Measurements from ENCODE around the gene NRSN1.

DNA sequence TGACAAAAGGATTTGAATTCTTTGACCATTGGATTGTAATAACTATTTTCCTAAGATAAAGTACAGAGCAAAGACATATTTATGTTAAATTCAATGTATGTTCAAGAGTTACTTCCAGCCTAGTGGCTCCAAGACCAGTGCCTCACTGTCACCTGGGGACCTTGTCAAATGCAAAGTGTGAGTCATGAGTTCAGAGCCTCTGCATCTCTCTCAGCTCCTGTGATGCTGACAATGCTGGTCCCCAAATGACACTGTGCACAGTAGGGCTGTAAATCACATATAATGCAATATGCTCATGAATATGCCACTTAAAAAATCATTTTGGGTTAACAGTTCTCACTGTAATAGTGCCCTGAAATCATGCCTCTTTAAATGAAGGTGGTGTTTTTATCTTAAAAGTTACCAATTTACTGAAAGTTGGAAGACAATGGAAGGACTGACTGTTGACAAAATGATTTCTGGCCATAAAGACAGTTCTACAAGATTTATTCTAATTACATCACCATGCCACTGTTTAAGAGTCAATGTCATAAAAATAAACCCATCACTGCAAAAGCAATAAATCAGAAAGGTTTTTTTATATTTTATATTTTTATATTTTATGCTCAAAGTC is 62.1 kb downstream of the NRSN1 start:
- TF ChIP-seq NCOR1 (IDR thresholded peaks at IDR 0.05; ENCODE audit: borderline replicate concordance, low read length), result no peak
- TF ChIP-seq YY1 (IDR thresholded peaks at IDR 0.05; ENCODE audit: insufficient read depth, insufficient replicate concordance, low read depth, low read length), result no peak
- no peak for TF ChIP-seq POLR2AphosphoS5 (IDR thresholded peaks at IDR 0.05; ENCODE audit: low read depth, low read length)
- TF ChIP-seq POLR2A (IDR thresholded peaks at IDR 0.05; ENCODE audit: insufficient read depth in 1 of 2, low read depth in 2 of 2, low read length in 2 of 2), result no peak
- no peak for TF ChIP-seq ZNF232 (CRISPR knock-in tag; IDR thresholded peaks at IDR 0.05; ENCODE audit: borderline replicate concordance)
- TF ChIP-seq FOXA1 (IDR thresholded peaks at IDR 0.05), result no peak
- TF ChIP-seq FOXA1 (CRISPR knock-in tag; IDR thresholded peaks at IDR 0.05), result no peak
- no peak for TF ChIP-seq JUND (CRISPR knock-in tag; IDR thresholded peaks at IDR 0.05)
- TF ChIP-seq ZZZ3 (CRISPR knock-in tag; IDR thresholded peaks at IDR 0.05; ENCODE audit: borderline replicate concordance), result no peak
